Ishikawa (cell line): ENCODE results near the gene CCDC60.

Experiments
- CEBPB ChIP-seq: IDR thresholded peaks from 2 replicates; pipeline ENCODE4 v1.6.1; 2012
- CREB1 ChIP-seq: IDR thresholded peaks from 2 replicates; pipeline ENCODE4 v1.6.1; 2012; ENCODE audit warnings: low read depth
- EGR1 ChIP-seq: IDR thresholded peaks from 2 replicates; pipeline ENCODE4 v1.6.1; 2012
- EP300 ChIP-seq: IDR thresholded peaks from 2 replicates; pipeline ENCODE4 v1.6.1; 2012; ENCODE audit warnings: borderline replicate concordance
- FOXM1 ChIP-seq: IDR thresholded peaks from 2 replicates; pipeline ENCODE4 v1.6.1; 2012; ENCODE audit warnings: low read depth, borderline replicate concordance
- NFIC ChIP-seq: IDR thresholded peaks from 2 replicates; pipeline ENCODE4 v1.6.1; 2012
- RAD21 ChIP-seq: IDR thresholded peaks from 2 replicates; pipeline ENCODE4 v1.6.1; 2012; ENCODE audit warnings: low read depth
- TAF1 ChIP-seq: IDR thresholded peaks from 2 replicates; pipeline ENCODE4 v1.6.1; 2012; ENCODE audit warnings: low read depth, mild to moderate bottlenecking
- TCF12 ChIP-seq: IDR thresholded peaks from 2 replicates; pipeline ENCODE4 v1.6.1; 2012; ENCODE audit warnings: low read depth
- TEAD4 ChIP-seq: IDR thresholded peaks from 2 replicates; pipeline ENCODE4 v1.6.1; 2012
- YY1 ChIP-seq: IDR thresholded peaks from 2 replicates; pipeline ENCODE4 v1.6.1; 2012; ENCODE audit warnings: low read depth
- ZBTB7A ChIP-seq: IDR thresholded peaks from 2 replicates; pipeline ENCODE4 v1.6.1; 2012; ENCODE audit warnings: low read depth
- TF ChIP-seq, protein P1 (sequence below): IDR thresholded peaks from 2 replicates; pipeline ENCODE4 v1.6.1; 2012
- TF ChIP-seq, protein P2 (sequence below): IDR thresholded peaks from 2 replicates; pipeline ENCODE4 v1.6.1; 2012
- TF ChIP-seq, protein P3 (sequence below): IDR thresholded peaks from 2 replicates; pipeline ENCODE4 v1.6.1; 2012; ENCODE audit warnings: low read depth, mild to moderate bottlenecking

Gene CCDC60

DNA sequence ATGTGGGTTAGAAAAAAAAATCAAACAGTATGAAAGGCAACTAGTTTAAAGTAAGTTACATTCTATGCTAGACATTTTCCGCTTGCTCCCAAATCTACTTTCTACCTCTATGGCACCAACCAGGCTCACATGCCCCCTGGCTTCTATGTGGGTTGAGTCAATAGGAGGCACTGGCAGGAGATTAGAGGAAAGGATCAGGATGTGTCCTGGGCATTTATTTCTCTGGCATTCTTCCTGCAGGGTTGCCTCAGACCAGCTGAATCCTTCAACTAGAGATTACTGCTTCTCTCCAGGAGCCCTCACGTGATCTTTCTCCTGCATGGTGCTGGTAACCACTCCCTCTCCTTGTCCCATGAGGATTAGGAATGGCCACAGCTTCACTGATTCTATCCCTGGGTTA is 14.9 kb upstream of the CCDC60 start:
- TF ChIP-seq, protein P1, sequence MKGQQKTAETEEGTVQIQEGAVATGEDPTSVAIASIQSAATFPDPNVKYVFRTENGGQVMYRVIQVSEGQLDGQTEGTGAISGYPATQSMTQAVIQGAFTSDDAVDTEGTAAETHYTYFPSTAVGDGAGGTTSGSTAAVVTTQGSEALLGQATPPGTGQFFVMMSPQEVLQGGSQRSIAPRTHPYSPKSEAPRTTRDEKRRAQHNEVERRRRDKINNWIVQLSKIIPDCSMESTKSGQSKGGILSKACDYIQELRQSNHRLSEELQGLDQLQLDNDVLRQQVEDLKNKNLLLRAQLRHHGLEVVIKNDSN, result peak; percentile 20; the same call in 1 of the 2 replicates
- no peak for TF ChIP-seq TAF1

DNA sequence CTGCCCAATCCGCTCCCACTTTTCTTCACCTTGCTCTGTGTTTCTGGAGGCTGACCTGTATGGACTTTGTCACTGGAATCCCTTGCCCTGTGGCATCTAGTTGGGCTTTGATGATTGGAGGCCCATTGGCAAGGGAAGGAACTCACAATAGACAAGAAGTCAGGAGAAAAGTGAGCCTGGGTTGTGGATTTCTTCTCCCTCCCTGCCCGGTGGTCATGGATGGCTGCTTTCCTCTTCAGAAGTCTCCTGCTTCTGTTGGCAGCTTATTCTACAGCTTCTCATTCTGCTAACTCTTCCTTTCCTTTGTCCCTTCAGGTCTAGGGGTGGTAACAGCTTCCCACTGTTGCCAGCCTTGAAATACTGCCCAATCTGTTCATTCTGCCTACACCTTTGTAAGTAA is 13.9 kb upstream of the CCDC60 start:
- TF ChIP-seq CEBPB (no peak), EP300 (no peak), EGR1 (no peak), TEAD4 (no peak), TAF1 (no peak), TCF12 (no peak)

DNA sequence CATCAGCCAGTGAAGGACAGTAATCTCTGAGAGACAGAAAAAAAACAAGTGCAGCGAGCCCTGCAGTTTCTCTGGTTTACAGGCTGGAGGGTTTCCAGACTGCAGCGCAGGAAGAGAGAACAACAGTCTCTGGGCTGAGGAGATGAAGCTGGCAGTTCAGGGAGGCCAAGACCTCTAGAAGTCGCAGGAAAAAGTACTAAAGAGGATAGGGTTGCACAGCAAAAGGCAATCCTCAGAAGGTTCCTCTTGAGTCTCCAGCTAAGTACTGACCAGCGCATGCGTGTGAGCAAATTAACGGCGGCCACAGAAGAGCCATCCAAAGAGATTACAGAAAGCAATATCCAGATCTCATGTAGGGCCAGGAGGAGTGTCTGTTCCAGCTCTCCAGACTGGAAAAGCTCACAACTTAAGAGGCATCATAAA is 12.2 kb upstream of the CCDC60 start:
- TF ChIP-seq RAD21, result no peak
- TF ChIP-seq TCF12, result no peak
- no peak for TF ChIP-seq EGR1
- TF ChIP-seq NFIC, result no peak
- no peak for TF ChIP-seq ZBTB7A
- TF ChIP-seq CREB1, result no peak
- no peak for TF ChIP-seq FOXM1
- TF ChIP-seq TAF1, result no peak
- no peak for TF ChIP-seq CEBPB
- TF ChIP-seq YY1, result no peak
- TF ChIP-seq, protein P2, sequence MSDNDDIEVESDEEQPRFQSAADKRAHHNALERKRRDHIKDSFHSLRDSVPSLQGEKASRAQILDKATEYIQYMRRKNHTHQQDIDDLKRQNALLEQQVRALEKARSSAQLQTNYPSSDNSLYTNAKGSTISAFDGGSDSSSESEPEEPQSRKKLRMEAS, result no peak

DNA sequence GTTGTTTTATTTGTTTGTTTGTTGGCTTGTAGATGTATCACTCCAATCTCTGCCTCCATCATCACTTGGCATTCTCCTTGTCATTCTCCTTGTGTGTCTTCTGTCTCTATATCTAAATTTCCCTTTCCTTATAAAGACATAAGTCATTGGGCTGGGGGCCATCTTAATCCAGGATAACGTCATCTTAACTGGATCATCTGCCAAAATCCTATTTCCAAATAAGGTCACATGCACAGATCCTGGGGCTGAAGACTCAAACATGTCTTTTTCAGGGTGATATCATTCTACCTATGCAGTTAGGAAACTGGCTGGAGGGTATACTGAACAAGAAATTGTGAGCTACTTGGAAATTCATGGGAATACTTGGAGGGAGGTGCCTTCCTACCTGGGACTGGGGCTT is 8.7 kb upstream of the CCDC60 start:
- TF ChIP-seq TAF1, result no peak
- no peak for TF ChIP-seq EP300
- TF ChIP-seq YY1, result no peak
- no peak for TF ChIP-seq CEBPB
- no peak for TF ChIP-seq EGR1
- TF ChIP-seq RAD21, result no peak

DNA sequence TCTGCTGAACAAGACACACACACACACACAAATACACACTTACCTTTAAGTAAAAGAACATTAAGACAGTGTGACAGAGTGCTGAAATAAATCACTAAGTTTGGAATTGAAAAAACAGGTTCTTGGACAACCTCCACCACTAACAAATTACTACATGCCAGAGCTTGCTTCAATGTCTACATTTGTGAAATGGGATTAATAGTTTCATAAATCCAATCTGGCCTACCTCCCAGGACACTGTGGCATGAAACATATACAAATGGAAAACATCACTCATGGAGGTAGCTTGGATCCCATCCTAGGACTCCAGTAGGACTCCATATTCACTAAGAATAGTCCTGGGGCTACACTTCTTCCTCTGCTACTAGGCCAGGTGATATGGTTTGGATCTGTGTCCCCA is 8.2 kb upstream of the CCDC60 start:
- TF ChIP-seq TCF12 (no peak), TAF1 (no peak), ZBTB7A (no peak), NFIC (no peak), EGR1 (no peak), FOXM1 (no peak), CEBPB (no peak)
- TF ChIP-seq, protein P2, result no peak
- TF ChIP-seq, protein P1, result no peak

DNA sequence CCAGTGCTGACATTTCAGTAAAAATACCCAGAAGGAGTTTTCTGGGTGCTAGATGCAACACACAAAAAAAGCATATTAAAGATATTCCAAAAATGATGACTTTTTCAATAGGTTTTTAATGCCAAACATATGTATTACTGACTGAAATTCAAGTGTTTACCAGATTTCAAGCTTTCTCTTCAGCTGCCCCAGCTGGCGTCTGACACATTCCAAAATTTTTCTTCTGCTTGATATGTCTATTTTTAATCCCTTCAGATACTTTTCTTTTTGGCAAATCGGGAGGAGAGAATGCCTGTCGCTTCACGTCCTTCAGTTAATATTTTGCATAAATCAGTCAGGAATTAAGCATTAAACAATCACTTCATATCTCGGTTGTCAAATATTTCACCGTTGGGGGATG is 7.1 kb upstream of the CCDC60 start:
- no peak for TF ChIP-seq FOXM1
- no peak for TF ChIP-seq YY1
- no peak for TF ChIP-seq RAD21
- TF ChIP-seq, protein P1, result no peak
- TF ChIP-seq, protein P2, result no peak
- TF ChIP-seq, protein P3, sequence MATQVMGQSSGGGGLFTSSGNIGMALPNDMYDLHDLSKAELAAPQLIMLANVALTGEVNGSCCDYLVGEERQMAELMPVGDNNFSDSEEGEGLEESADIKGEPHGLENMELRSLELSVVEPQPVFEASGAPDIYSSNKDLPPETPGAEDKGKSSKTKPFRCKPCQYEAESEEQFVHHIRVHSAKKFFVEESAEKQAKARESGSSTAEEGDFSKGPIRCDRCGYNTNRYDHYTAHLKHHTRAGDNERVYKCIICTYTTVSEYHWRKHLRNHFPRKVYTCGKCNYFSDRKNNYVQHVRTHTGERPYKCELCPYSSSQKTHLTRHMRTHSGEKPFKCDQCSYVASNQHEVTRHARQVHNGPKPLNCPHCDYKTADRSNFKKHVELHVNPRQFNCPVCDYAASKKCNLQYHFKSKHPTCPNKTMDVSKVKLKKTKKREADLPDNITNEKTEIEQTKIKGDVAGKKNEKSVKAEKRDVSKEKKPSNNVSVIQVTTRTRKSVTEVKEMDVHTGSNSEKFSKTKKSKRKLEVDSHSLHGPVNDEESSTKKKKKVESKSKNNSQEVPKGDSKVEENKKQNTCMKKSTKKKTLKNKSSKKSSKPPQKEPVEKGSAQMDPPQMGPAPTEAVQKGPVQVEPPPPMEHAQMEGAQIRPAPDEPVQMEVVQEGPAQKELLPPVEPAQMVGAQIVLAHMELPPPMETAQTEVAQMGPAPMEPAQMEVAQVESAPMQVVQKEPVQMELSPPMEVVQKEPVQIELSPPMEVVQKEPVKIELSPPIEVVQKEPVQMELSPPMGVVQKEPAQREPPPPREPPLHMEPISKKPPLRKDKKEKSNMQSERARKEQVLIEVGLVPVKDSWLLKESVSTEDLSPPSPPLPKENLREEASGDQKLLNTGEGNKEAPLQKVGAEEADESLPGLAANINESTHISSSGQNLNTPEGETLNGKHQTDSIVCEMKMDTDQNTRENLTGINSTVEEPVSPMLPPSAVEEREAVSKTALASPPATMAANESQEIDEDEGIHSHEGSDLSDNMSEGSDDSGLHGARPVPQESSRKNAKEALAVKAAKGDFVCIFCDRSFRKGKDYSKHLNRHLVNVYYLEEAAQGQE, result no peak
- TF ChIP-seq CEBPB, result no peak
- TF ChIP-seq ZBTB7A, result no peak
- no peak for TF ChIP-seq TCF12

DNA sequence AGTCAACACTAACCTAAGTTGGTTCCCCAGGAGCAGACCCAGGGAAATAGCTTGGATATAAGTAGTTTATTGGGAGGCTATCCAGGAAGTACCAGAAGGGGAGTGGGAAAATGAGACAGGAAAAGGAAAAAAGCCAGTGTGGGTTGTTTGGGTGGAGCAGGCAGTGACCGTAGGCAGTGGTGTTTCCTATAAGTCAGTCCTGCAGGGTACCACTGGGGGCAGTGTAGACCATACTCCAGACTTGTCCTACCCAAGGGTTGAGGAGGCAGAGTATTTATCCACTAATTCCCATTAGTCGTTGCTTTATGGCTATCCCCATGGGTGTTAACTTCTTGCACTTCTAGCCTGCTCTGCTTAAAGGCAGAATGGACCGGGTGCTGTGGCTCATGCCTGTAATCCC is 6.4 kb upstream of the CCDC60 start:
- TF ChIP-seq TAF1, result no peak
- peak; percentile 20; the same call in 1 of the 2 replicates for TF ChIP-seq RAD21
- TF ChIP-seq, protein P2, result no peak
- no peak for TF ChIP-seq YY1

DNA sequence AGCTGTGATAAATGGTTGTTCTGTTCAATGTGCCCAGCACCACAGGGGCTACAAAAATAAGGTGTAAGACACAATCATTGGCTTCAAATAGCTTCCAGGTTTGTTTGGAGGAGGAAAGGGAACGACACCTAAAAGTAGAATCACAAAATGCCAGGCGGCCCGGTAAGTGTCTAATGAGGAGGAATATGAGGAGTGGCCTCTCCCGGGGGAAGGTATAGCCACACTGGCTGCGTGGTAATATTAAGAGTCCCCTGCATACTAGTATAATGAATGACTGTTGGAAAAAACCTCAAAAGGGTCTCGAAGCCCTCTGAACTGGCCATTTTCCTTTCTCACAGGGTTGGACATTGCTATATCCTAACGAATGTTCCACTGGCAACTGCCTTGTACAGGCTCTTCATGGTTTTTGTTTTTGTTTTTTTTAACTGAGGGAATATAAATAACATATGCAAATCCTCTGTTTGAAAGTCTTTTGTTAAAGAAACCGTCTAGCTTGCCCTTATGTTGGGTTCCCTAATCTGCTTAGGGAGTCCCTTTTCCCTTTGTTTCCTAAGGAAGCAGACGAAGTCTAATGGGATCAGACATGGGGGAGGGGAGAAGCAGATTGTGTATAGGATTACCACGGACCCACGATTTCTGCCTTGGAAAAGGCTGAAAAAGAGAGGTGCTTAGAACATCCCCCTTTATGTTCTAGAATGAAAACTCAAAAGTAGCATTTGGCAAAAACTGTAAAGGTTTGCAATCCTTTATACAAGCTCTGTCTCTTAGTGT is 4.2 kb downstream of the CCDC60 start:
- TF ChIP-seq TEAD4 (no peak), TAF1 (no peak), ZBTB7A (no peak), YY1 (no peak), NFIC (no peak), TCF12 (no peak), RAD21 (no peak), FOXM1 (no peak), CEBPB (no peak), CREB1 (no peak), EGR1 (no peak), EP300 (no peak)
- TF ChIP-seq, protein P1, result no peak
- TF ChIP-seq, protein P2, result no peak
- TF ChIP-seq, protein P3, result no peak
